Right lobe of liver (tissue), 4 donors: ENCODE measurements around the gene NPY4R.
"Not testable (repeated sequence)": the region's sequence is repeated elsewhere in the genome, so short reads cannot be mapped to it uniquely, and the experiment has no call there.

ENCODE experiments used
- POLR2A ChIP-seq: fragments of 450-650 bp; IDR thresholded peaks from one replicate; pipeline ENCODE4 v1.6.1; 2017; ENCODE audit warnings: antibody characterized with exemption, mild to moderate bottlenecking
- TF ChIP-seq, protein P1 (sequence below), 4 donors: fragments of 200-600 bp in 3 of 4; fragments of 450-650 bp in 1 of 4; IDR thresholded peaks; one replicate each; pipeline versions ENCODE4 v1.5.1 to v1.8.0; 2016 to 2022; ENCODE audit warnings: antibody characterized with exemption in 4 of 4, mild to moderate bottlenecking in 2 of 4
- donor health status: DM: no; HTN: no; CAD: no.
- donor health status: DM: no; HTN: no; CAD: no.
- donor health status: DM: no; HTN: yes; CAD: no.

DNA sequence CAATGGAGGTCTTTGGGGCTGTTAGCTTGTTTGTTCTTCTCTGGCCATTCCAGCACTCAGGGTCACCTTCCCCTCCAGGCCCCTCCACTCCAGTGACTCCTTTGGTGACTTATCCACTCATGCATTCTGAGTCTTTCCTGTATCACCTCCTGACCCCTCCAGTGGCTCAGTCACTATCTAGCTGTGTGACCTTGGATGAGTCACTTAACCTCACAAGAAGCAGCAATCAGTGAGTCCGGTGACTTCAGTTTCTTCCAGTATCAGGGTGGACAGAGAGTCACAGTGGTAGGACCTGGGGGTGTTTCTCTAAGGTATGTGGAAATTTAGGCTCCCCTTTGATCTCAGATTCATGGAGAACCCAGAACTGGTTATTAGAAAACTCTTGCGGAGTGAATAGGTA is 9.8 kb downstream of the NPY4R start:
- TF ChIP-seq, protein P1, sequence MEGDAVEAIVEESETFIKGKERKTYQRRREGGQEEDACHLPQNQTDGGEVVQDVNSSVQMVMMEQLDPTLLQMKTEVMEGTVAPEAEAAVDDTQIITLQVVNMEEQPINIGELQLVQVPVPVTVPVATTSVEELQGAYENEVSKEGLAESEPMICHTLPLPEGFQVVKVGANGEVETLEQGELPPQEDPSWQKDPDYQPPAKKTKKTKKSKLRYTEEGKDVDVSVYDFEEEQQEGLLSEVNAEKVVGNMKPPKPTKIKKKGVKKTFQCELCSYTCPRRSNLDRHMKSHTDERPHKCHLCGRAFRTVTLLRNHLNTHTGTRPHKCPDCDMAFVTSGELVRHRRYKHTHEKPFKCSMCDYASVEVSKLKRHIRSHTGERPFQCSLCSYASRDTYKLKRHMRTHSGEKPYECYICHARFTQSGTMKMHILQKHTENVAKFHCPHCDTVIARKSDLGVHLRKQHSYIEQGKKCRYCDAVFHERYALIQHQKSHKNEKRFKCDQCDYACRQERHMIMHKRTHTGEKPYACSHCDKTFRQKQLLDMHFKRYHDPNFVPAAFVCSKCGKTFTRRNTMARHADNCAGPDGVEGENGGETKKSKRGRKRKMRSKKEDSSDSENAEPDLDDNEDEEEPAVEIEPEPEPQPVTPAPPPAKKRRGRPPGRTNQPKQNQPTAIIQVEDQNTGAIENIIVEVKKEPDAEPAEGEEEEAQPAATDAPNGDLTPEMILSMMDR (IDR thresholded peaks at IDR 0.05), result not testable (repeated sequence)
- not testable (repeated sequence) for TF ChIP-seq POLR2A
